ENCODE data around the gene ACE.
A peak's percentile ranks its signal among the peaks of the same experiment; 100 is the strongest.

The ACE gene

DNA sequence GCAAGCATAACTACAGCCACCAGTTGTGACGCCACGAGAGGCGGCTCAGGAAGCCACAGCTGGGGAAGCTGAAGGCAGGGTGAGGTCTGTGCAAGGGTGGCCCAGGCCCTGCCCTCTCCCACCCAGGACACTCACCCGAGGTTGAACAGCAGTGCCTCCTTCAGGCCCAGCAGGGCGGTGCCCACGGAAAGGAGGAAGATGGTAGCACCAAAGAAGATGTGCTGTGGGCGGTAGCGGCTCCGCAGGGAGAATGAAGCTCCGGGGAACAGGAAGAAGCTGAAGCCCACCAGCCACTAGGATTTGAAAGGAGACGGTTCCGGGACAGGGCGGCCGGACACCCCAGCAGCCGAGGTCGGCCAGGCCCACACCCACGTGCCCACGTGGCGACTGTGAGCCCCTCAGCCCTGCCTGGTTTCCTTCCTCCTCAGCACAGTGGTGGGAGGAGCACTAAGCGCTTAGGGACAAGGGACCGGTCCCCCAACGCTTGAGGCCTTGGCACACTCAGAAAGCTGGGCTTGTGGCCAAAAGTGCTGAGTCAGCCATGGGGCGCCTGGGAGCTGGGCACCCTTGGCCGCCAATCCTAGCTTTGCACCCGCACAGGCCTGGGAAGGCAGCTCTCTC, 41.8 kb upstream of the ACE start:
- peak; percentile 38 for TF ChIP-seq CTCF (IDR thresholded peaks at IDR 0.05; ENCODE audit: control insufficient read depth, extremely low read depth, insufficient read depth)
- peak overlapping the region; percentile 35 for H3K4me3 ChIP-seq (ENCODE audit: low read depth, low read length)
- no peak for DNase-seq (ENCODE audit: low read depth)

DNA sequence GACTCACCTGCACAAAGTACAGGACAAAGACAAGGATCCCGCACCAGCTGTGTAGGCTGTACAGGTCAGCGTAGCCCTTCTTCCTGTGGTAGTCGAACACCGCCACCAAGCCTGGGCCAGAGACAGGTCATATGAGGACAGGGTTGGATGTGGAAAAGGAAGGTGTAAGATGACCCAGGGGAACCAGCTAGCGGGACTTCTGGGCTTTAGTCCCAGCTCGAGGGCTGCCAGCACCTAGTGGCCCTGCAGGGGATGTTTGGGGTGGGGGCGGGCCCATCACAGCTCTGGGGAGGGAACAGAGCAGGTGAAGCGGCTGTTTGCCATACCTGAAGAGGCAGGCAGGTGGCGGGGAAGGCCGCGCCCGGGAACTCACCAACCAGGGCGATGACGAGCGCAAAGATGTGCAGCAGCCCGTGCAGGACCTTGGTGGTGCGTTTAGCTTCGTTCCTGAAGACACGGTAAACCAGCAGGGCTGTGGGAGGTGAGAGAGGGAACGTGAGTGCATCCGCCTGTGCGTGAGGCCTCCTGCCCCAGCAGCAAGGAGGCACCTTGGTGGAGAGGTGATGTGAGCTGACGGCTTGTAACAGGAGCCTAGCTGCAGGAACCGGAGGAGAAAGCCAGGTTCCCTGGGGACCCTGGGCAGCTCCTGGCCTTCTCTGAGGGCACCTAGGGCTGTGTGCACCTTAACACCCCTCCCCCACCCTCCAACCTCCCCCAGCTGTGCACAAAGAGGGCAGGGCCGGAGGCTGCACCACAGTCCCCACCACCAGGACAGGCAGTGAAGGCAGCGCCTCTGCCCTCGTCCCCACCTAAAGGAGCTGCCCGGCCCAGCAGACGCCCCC, 41.0 kb upstream of the ACE start:
- peak overlapping the region; percentile 35 for H3K4me3 ChIP-seq (ENCODE audit: low read depth, low read length)
- DNase-seq (ENCODE audit: low read depth): peak; percentile 97

GRCh38 chr17:63436523-63437110, 40.2 kb upstream of the ACE start:
- DNase-seq (ENCODE audit: low read depth): no peak
- TF ChIP-seq CTCF (IDR thresholded peaks at IDR 0.05; ENCODE audit: control insufficient read depth, extremely low read depth, insufficient read depth): peak; percentile 27
- peak overlapping the region; percentile 30 for H3K4me3 ChIP-seq (ENCODE audit: low read depth, low read length)

More for the DNA sequence above, 41.0 kb upstream of the ACE start:
- peak; percentile 74 for TF ChIP-seq CTCF (IDR thresholded peaks at IDR 0.05; ENCODE audit: control insufficient read depth, extremely low read depth, insufficient read depth)

GRCh38 chr17:63437287-63438091, 39.4 kb upstream of the ACE start:
- no peak for DNase-seq (ENCODE audit: low read depth)
- TF ChIP-seq CTCF (IDR thresholded peaks at IDR 0.05; ENCODE audit: control insufficient read depth, extremely low read depth, insufficient read depth): no peak
- no peak overlapping the region for H3K4me3 ChIP-seq (ENCODE audit: low read depth, low read length)

GRCh38 chr17:63438092-63439051, 38.5 kb upstream of the ACE start:
- TF ChIP-seq CTCF (IDR thresholded peaks at IDR 0.05; ENCODE audit: control insufficient read depth, extremely low read depth, insufficient read depth): no peak
- H3K4me3 ChIP-seq (ENCODE audit: low read depth, low read length): no peak overlapping the region

GRCh38 chr17:63439687-63440086, 37.2 kb upstream of the ACE start:
- H3K4me3 ChIP-seq (ENCODE audit: low read depth, low read length): no peak overlapping the region
- no peak for TF ChIP-seq CTCF (IDR thresholded peaks at IDR 0.05; ENCODE audit: control insufficient read depth, extremely low read depth, insufficient read depth)
- DNase-seq (ENCODE audit: low read depth): no peak

More at GRCh38 chr17:63438092-63439051, 38.5 kb upstream of the ACE start:
- no peak for DNase-seq (ENCODE audit: low read depth)
